Right atrium auricular region (tissue), 2 donors: ENCODE data around the gene ARIH2. TPM values are rescaled to one million over a fixed set of nuclear protein-coding genes. Genes with fewer than 3 reads are reported as not detected.
A peak's percentile ranks its signal among the peaks of the same experiment; 100 is the strongest.

Experiments
- DNase-seq: peaks from one replicate; pipeline ENCODE4 v3.0.0-alpha.2; 2019; ENCODE audit warnings: low spot score
- H3K27ac ChIP-seq, 2 donors: fragments of 200-600 bp; sonication (generic); 1 replicate in 1 of 2; 2 replicates in 1 of 2; pipeline ENCODE4 v1.5.1; 2016 to 2019
- H3K27me3 ChIP-seq, 2 donors: fragments of 200-600 bp; sonication (generic); one replicate each; pipeline versions ENCODE4 v1.5.1 to v1.6.0; 2017 to 2019
- H3K36me3 ChIP-seq: fragments of 200-600 bp; sonication (generic); one replicate; pipeline ENCODE4 v1.5.1; 2016
- H3K4me1 ChIP-seq, 2 donors: fragments of 200-600 bp; sonication (generic); one replicate each; pipeline versions ENCODE4 v1.5.1 to v1.6.0; 2017 to 2019
- H3K4me3 ChIP-seq, 2 donors: fragments of 200-600 bp; sonication (generic); 1 replicate in 1 of 2; 2 replicates in 1 of 2; pipeline ENCODE4 v1.5.1; 2017 to 2019; ENCODE audit warnings: mild to moderate bottlenecking in 1 of 2, moderate library complexity in 1 of 2
- H3K9me3 ChIP-seq, 2 donors: fragments of 200-600 bp; sonication (generic); one replicate each; pipeline ENCODE4 v1.5.1; 2019
- total RNA-seq, 2 donors: library from RNA; depleted of rRNA; stranded (reverse); fragments of >200 nt; gene quantifications; one replicate each; pipeline ENCODE4 v1.1.0, GENCODE V29; 2016
- TF ChIP-seq, protein P1 (sequence below), 2 donors: fragments of 200-600 bp; sonication (generic); IDR thresholded peaks; one replicate each; pipeline ENCODE4 v1.5.1; 2019; ENCODE audit warnings: antibody characterized with exemption in 2 of 2

Gene ARIH2
- total RNA-seq, 2 donors from 2014 or later: 135 to 140 TPM

- TF ChIP-seq, protein P1, sequence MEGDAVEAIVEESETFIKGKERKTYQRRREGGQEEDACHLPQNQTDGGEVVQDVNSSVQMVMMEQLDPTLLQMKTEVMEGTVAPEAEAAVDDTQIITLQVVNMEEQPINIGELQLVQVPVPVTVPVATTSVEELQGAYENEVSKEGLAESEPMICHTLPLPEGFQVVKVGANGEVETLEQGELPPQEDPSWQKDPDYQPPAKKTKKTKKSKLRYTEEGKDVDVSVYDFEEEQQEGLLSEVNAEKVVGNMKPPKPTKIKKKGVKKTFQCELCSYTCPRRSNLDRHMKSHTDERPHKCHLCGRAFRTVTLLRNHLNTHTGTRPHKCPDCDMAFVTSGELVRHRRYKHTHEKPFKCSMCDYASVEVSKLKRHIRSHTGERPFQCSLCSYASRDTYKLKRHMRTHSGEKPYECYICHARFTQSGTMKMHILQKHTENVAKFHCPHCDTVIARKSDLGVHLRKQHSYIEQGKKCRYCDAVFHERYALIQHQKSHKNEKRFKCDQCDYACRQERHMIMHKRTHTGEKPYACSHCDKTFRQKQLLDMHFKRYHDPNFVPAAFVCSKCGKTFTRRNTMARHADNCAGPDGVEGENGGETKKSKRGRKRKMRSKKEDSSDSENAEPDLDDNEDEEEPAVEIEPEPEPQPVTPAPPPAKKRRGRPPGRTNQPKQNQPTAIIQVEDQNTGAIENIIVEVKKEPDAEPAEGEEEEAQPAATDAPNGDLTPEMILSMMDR (IDR thresholded peaks at IDR 0.05): no peak
- Histone ChIP-seq H3K36me3 (peaks cover 11% of the 10 kb centered on the region), H3K4me1 (peaks cover 0 to 71% of the 10 kb centered on the region in 2 donors), H3K9me3 (no peaks in the 10 kb centered on the region), H3K27ac (peak overlapping the region; percentile 15 to 84), H3K4me3 (no peak overlapping the region), H3K27me3 (no peaks in the 10 kb centered on the region)
- no peak for DNase-seq
Measured at GRCh38 chr3:48930590-48930989, 11.9 kb downstream of the ARIH2 start.

DNA sequence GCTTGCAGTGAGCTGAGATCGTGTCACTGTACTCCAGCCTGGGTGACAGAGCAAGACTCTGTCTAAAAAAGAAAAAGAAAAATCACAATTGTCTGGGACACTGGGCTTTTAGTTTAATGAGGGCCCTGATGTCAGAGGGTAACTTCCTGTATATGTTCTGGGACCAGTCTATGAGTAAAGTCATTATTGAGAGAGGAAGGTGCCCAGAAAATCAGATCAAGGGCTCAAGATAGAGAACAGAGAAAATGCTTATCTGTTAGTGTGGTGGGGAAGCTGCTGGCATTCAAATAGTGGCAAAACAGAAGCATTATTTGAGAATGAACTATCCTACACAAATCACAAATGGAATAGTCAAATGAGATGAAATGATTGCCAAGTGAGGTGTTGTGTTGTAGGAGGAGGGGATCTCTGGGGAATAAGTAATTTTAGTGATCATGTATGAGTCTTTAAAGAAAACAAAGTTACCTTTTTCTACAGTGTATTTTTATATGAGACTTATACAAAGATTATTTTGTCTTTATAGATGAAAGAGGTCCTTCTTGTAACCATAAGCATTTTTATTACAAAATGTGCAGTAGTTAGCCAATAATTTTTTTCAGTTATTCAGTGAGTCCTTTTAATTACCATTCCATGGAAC is 13.4 kb downstream of the ARIH2 start:
- DNase-seq: no peak
- TF ChIP-seq, protein P1 (IDR thresholded peaks at IDR 0.05): no peak
- Histone ChIP-seq H3K27ac (peak overlapping the region; percentile 49 to 84), H3K4me3 (no peak overlapping the region), H3K9me3 (no peaks in the 10 kb centered on the region), H3K36me3 (peaks cover 11% of the 10 kb centered on the region), H3K4me1 (peaks cover 0 to 69% of the 10 kb centered on the region in 2 donors), H3K27me3 (no peaks in the 10 kb centered on the region)

- Histone ChIP-seq H3K27ac (peak overlapping the region; percentile 54 to 84), H3K4me1 (peaks cover 0 to 48% of the 10 kb centered on the region in 2 donors), H3K9me3 (no peaks in the 10 kb centered on the region), H3K27me3 (no peaks in the 10 kb centered on the region), H3K4me3 (peak overlapping the region in 1 of 2 donors; percentile 6), H3K36me3 (peaks cover 2% of the 10 kb centered on the region)
- no peak for DNase-seq
- TF ChIP-seq, protein P1 (IDR thresholded peaks at IDR 0.05): no peak
Measured at GRCh38 chr3:48934333-48934991, 15.8 kb downstream of the ARIH2 start.

- H3K4me3 ChIP-seq: peak overlapping the region; percentile 0 to 6
- no peak for DNase-seq
- TF ChIP-seq, protein P1 (IDR thresholded peaks at IDR 0.05): no peak
- H3K27ac ChIP-seq: peak overlapping the region; percentile 54 to 84
- H3K27me3 ChIP-seq: no peaks in the 10 kb centered on the region
- peaks cover 0 to 37% of the 10 kb centered on the region in 2 donors for H3K4me1 ChIP-seq
- H3K36me3 ChIP-seq: no peaks in the 10 kb centered on the region
- no peaks in the 10 kb centered on the region for H3K9me3 ChIP-seq
Measured at GRCh38 chr3:48935530-48935929, 16.9 kb downstream of the ARIH2 start.

DNA sequence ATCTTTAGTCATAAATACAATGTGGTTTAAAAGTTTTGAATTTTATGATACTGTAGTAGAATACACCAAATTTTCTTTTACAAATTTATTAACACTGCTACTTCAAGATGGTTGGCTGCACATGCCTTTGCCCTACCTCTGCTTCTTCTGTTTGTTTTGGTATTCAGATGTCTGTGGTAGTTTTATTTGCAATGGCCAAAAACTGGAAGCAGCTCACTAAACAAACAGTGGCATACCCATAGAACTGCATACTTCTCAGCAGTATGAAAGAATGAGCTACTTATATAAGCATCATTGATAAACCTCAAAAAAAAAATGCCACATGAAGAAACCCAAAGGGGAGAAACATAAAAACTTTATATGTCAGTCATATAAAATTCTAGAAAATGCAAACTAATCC is 19.5 kb downstream of the ARIH2 start:
- TF ChIP-seq, protein P1 (IDR thresholded peaks at IDR 0.05): no peak
- no peak overlapping the region for H3K27ac ChIP-seq
- H3K36me3 ChIP-seq: no peaks in the 10 kb centered on the region
- H3K4me3 ChIP-seq: no peak overlapping the region
- no peak for DNase-seq
- H3K4me1 ChIP-seq: peaks cover 0 to 12% of the 10 kb centered on the region in 2 donors
- H3K9me3 ChIP-seq: no peaks in the 10 kb centered on the region
- no peaks in the 10 kb centered on the region for H3K27me3 ChIP-seq
